GM12872 (cell line): ENCODE results near the gene MDP1.

Source experiments
- TF ChIP-seq, protein P1 (sequence below): IDR thresholded peaks from 3 replicates; pipeline ENCODE4 v1.5.1; 2011; ENCODE audit warnings: low read depth, mild to moderate bottlenecking, low read length, moderate library complexity; ENCODE audit not compliant: insufficient read depth

MDP1 gene

DNA sequence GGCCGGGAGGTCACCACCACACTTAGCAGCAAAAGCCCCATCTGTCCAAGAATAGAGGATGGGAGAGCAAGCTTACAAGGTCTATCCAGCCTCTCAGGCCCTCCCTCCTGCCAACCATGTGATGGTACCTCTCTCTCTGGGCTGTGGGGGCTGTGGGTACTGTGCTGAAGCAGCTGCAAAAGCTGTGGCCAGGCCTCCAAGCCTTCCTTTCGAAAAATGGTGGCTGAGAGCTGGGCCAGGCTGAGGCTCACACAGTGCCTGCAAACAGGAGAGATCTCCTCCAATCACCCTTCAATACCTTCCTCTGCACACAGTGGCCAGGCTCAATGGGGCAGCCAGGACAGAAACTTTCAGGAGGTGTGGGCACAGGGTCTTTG, 28.3 kb downstream of the MDP1 start:
- TF ChIP-seq, protein P1, sequence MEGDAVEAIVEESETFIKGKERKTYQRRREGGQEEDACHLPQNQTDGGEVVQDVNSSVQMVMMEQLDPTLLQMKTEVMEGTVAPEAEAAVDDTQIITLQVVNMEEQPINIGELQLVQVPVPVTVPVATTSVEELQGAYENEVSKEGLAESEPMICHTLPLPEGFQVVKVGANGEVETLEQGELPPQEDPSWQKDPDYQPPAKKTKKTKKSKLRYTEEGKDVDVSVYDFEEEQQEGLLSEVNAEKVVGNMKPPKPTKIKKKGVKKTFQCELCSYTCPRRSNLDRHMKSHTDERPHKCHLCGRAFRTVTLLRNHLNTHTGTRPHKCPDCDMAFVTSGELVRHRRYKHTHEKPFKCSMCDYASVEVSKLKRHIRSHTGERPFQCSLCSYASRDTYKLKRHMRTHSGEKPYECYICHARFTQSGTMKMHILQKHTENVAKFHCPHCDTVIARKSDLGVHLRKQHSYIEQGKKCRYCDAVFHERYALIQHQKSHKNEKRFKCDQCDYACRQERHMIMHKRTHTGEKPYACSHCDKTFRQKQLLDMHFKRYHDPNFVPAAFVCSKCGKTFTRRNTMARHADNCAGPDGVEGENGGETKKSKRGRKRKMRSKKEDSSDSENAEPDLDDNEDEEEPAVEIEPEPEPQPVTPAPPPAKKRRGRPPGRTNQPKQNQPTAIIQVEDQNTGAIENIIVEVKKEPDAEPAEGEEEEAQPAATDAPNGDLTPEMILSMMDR, result no peak

DNA sequence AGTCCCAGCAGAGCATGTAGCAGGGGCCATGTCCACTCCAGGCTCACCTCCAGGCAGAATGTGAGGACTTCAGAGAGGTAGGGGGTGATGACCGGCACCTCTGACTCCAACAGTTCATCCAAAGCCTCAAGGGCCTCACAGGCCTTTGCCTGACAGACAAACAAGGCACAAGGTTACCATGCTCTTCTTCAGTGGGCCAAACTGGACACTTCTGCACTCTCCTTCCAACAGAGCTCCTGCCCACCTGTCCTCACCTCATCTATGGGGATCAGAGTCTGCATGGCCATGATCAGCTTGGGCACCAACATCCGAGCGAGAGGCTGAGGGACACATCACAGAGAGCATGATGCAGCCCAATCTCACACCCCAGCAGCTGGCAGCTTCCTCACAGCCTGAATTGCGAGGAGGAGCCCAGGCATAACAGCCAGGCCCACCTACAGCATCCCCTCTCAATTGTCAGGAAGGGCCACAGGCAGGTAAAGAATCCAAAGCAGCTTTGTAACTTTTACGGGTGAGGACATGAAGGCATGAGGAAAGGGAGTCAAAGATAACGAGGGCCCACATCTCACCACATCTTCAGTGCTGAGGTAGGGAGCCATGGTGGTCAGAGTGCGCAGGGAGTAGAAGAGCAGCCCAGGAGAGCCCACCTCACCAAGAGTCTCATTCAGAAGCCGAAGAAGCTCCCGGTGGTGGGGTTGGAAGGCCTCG, 28.9 kb downstream of the MDP1 start:
- TF ChIP-seq, protein P1, result no peak

DNA sequence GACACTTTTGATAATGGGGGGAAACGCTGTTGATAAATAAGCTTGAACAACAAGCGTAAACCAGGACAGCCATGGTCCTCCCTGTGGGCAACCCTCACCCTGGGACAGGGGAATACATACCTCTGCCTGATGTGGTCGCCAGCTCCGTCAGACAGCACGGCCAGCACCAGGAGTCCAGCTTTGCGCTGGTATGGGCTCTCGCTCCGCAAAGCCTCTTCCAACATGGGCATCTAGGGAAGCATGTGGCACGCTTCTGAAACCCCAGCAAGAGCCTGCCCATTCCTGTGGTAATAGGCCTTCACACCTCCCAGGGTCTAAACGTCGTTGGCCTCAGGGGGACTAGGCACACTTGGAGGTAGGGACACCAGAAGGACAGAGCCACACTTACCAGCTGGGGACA, 30.1 kb downstream of the MDP1 start:
- TF ChIP-seq, protein P1, result no peak

DNA sequence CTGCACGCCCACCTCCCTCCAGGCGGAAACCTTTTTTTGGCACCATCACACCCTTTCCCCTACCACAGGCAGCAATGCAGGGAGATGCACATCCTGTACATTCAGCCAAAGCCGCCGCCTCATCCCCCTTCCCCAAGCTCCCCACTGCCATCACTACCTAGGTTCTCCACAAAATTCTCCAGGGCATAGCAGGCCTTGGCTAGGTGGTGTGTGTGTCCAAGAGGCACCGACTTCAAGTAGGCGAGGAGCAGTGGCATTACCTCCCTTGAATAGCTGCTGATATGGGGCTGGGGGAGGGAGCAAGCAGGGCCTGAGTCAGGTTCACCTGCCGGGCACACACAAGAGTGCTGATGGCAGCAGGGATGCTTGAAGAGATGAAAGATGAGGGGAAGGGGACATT, 30.8 kb downstream of the MDP1 start:
- TF ChIP-seq, protein P1, result no peak

DNA sequence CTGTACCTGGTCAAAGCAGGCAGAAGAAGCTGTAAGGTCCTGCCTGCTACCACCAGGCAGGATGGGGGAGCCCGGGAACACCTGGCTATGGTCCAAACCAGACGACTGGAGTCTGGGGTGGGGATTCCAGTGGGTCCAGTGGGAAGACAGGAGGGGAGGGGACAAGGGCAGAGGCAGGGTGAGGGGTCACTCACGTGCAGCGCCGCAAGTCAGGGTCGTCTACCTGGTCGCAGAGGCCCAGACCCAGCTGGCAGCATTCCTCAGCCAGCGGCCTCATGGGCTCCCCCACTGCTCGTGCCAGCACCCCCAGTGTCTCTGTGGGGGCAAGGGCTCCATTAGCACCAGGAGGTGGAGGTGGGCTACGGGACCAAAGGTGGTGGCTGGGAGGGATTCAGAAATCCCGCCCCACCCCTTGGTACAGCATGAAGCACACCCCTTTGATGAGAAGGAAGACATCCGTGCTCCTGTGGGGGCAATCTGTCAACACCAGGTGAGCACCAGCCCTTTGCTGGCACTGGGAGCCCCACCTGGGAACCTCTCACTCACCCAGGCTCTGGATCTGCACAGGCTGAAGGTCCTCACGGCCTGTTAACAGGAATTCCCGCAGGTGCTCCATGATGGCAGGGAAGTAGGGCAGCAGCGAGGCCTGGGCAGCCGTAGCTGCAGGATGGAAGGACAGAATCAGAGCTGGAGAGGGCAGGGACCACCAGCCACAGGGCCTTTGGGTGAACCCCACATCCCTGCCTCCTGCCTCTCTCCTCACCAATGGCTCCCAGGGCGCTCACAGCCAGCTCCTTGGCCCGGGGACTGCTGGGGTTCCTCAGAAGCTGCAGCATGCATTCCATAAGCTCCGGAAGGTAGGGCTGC, 31.5 kb downstream of the MDP1 start:
- TF ChIP-seq, protein P1, result no peak

DNA sequence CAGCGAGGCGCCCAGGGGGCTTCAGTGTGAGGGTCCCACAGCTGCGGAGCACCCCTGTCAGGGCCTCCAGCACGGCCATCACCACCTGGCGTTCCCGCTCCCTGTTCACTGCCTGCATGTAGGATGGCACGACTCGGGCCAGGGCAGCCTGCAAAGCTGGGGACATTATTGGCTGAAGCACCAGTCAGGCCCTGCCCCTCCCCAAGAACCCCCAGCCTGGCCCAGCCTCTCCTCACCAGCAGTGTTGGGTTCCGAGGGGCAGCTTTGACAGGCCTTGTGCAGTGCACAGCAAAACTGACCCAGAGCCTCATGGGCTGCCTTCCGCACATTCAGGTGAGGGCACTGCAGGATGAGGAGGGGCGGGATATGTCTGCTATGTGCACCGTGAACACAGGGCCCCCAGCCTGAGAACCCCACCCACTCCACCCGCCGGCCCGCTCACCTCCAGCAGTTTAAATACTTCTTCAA, 32.8 kb downstream of the MDP1 start:
- TF ChIP-seq, protein P1, result no peak

DNA sequence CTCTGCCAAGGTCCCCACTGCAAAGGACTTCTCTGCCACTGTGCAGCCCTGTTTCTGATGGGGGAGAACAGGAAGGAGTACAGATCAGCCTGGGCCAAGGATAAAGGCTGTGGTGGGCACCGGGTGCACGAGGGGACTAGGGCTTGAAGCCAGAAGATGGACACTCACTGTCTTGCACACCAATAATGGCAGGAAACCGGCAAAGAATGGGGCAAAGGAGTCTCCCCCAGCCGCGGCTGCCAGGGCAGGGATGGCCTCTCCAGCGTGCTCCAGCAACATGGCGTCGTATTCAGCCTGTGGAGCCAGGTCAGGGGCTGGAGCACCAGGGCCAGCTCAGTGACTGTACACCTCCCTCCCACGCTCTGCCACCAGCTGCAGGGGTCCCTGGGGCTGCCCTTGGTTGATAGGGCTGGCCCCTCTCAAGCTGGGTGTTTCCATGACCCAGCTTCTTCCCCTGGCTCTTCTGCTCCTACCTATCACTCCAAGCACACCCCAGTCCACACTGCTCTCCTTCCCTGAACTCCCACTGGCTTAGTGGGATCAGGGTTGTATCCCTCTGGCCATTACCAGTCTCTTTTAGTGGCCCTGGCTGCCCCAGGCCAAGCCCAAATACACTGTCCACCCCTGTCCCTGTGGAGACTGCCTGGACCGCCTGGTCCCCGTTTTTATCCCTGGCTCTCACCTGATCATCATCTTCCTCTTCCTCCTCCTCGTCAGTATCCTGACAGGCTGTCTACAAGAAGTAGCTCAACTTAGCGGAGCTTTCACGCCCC, 33.6 kb downstream of the MDP1 start:
- TF ChIP-seq, protein P1, result no peak
